Measurements from ENCODE around the gene RC3H1.
"Not testable (repeated sequence)": the region's sequence is repeated elsewhere in the genome, so short reads cannot be mapped to it uniquely, and the experiment has no call there.

RC3H1 gene

GRCh38 chr1:173954179-173954578 is 68.0 kb downstream of the RC3H1 start:
- DNase-seq (ENCODE audit: low read depth in 2 of 2), result no peak

DNA sequence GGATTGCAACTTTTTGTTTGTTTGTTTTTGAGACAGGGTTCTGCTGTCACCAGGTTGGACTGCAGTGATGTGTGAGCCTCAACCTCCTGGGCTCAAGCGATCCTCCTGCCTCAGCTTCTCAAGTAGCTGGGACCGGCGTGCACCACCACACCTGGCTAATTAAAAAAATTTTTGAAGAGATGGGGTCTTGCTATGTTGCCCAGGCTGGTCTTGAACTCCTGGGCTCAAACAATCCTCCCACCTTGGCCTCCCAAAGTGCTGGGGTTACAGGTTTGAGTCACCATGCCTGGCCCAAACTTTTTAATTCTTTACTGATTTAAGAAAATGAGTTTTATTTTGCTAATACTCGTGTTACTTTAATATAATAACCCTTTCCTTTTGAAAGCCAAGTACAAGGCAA is 73.6 kb downstream of the RC3H1 start:
- no peak for DNase-seq (ENCODE audit: low read depth in 2 of 2)

DNA sequence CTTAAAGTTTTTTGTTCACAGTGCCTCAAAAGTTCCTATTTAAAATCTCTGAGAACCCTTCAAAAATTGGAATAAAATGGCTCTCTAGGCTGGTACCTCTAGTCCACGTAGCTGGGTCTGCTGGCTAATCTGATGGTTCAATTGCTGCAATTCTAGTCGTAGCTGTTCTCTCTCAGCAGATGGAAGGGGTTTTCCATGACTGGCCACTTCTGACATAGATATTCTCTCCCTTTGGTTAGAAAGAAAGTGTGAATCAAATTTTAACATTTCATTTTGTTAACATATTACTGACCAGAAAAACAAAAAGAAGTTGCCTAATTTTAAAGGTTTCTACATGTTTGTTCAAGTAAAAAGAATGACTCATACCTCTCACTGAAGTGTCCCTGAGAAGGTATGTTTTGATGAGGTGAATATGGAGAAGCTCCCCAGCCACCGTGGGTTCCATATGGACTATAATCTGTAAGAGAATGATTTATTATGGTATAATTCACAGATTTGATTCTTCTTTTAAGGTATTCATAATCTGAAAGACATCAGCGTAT is 75.7 kb downstream of the RC3H1 start:
- no peak for DNase-seq (ENCODE audit: low read depth in 2 of 2)

DNA sequence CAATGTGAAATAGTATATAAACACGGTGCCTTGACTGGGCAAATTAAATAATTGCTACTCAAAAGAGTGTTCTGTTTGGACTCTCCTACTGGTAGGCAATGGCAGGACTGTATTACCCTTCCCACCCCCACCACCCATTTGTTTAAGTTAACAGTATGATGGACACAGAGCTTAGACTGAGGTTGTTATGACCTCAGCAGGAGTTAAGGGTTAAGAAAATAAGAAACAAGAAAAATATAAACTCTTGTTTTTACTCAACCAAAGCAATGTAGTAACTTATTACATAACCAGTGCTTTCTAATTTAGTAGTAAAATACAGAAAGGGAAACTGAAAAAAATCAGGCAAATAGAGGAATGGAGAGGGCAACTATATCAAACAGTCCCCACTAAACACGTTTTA is 85.1 kb downstream of the RC3H1 start:
- no peak for DNase-seq (ENCODE audit: low read depth in 2 of 2)

GRCh38 chr1:173934440-173934839 is 87.7 kb downstream of the RC3H1 start:
- no peak for DNase-seq (ENCODE audit: low read depth in 2 of 2)

- not testable (repeated sequence) for DNase-seq (ENCODE audit: low read depth in 2 of 2)
Measured at GRCh38 chr1:173930541-173930940, 91.6 kb downstream of the RC3H1 start.

DNA sequence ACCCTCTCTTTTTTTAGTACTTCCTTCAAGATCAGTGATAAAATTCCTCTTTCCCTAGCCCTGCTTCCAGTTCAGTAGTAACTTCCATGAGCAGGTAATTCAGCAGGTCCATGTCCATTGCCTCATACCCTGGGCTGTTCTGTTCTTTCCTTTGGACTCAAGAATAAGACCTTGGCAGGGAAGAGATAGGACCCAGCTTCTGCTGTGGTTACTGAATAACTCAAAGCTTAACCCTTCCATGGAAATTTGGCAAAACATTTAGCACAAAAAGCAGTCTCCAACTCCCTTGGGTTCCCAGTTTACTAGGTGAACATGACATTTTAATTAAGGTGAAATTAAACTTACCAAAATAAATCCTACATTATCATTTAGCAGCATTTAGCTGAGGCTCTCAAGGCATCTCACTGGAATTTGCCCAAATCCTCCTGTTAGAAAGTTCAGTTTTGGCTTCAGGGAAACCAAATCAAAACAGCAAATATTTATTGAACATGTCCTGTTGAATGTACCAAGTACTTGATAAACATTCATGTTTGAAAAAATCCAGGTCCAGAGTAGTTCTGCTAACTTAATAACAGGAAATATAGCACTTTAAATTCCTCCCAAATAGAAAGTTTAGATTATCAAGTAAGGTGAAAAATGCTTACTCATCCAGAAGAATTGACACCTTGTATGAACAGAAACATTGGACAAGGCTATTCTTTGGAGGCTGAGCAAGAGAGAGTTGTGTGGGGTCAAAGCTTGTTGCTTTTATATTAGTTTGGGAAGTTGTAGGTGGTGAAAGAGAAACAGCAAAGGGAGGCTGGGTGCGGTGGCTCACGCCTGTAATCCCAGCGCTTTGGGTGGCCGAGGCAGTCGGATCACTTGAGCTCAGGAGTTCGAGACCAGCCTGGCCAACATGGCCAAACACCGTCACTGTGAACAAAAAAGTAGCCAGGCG is 96.6 kb downstream of the RC3H1 start:
- DNase-seq (ENCODE audit: low read depth in 2 of 2), result no peak

GRCh38 chr1:173920861-173921260 is 101.3 kb downstream of the RC3H1 start:
- DNase-seq (ENCODE audit: low read depth in 2 of 2), result no peak

GRCh38 chr1:173917635-173918493 is 104.3 kb downstream of the RC3H1 start:
- no peak for DNase-seq (ENCODE audit: low read depth in 2 of 2)

DNA sequence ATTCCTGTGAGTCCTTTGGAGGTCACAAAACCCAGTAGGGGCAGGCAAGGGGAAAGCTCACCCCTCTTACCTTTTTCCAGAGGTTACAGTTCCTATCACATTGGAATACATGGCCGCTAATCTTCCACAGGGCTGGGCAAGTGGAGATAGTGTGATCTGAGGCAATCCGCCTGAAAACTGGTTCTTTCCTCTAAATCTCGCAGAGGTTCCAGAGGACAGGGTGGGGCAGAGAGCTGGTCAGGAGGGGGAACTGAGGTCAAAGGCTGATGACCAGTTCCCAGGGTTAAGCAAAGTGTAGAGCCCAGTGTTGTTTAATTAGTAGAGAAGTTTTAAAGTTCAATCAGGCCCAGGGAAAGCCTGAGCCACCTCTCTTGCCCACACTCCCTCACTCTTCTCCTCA is 105.0 kb downstream of the RC3H1 start, which contains the start of gene SERPINC1:
TSS of gene SERPINC1 (minus strand) at position 179 of the 400 bp plus-strand sequence. CDS start at position 111, 68 bp downstream.
- no peak for DNase-seq (ENCODE audit: low read depth in 2 of 2)

DNA sequence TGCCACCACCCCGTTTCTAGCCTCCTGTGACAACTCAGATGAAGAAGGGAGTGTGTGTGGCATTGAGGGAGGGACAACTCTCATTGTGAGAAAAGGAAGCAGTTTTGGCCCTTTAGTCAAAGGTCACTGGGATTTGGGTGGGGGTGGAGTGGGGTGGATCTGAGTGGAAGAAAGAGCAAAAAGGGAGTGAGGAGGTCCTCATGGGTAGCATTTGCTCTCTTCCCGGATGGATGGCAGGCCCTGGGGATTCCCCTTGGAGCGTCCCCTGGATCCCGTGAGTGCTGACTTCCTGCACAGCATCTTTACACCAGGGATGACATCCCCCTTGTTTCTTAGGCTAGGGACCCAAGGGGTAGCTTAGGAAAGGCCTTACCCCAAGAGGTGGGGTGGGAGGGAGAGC is 105.5 kb downstream of the RC3H1 start:
- no peak for DNase-seq (ENCODE audit: low read depth in 2 of 2)

- no peak for DNase-seq (ENCODE audit: low read depth in 2 of 2)
Measured at GRCh38 chr1:173915596-173915995, 106.6 kb downstream of the RC3H1 start.

GRCh38 chr1:173914366-173914871 is 107.7 kb downstream of the RC3H1 start:
- DNase-seq (ENCODE audit: low read depth in 2 of 2), result peak in 1 of 2 donors; percentile 0

DNA sequence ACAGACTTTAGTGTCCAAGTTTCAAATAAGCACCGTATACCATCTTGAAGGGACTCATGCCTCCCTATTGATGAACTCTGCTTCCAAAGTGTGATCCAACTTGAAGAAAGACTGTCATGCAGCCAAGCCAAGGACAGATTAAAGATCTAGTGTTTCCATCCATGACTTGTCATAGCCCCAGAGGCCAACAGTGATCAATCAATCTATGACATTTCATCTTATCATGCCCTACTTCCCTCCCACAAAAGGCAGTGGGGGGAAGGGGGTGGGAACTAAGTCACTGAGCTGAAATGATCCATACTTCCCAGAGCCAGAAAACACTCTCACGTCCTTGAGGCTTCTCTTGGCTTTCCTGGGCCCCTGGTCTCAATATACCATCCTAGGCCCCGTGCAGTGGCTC is 109.0 kb downstream of the RC3H1 start:
- DNase-seq (ENCODE audit: low read depth in 2 of 2), result no peak

GRCh38 chr1:173903827-173904531 is 118.2 kb downstream of the RC3H1 start:
- no peak for DNase-seq (ENCODE audit: low read depth in 2 of 2)

GRCh38 chr1:173900992-173901391 is 121.2 kb downstream of the RC3H1 start:
- no peak for DNase-seq (ENCODE audit: low read depth in 2 of 2)

- DNase-seq (ENCODE audit: low read depth in 2 of 2), result no peak
Measured at GRCh38 chr1:173900427-173900826, 121.7 kb downstream of the RC3H1 start.

DNA sequence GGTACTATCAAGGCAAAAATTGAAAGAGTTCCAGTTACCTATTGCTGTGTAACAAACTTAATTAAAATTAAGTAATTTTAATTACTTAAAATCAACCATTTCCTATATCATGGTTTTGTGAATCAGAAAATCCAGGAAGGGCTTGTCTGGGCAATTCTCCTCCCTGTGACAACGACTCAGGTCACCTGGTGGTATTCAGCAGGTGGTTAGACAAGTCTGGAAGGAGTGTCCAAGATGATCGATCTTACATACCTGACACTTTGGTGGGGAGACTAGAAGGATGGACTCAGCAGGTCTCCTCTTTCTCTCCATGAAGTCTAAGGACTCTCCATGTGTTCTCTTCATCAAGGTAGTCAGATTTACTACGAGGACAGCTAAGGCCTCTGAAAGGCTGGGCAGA is 128.0 kb downstream of the RC3H1 start:
- DNase-seq (ENCODE audit: low read depth in 2 of 2), result no peak

DNA sequence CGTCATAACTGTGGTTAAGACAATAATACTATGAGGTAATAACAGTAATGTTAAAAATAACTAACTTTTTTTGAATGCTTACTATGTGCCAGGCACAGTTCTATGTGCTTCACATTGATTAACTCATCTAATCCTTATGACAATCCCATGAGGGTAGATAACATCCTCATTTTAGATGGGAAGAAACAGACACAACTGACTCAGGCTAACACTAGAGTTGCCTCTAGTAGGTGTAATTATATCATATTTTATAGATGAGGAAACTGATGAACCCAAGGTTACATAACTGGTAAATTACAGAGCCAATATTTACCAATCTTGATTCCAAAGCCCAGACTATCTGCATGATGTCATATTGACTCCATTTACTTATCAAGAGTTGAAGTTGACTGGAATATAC is 128.5 kb downstream of the RC3H1 start:
- no peak for DNase-seq (ENCODE audit: low read depth in 2 of 2)

- DNase-seq (ENCODE audit: low read depth in 2 of 2), result no peak
Measured at GRCh38 chr1:173889885-173890284, 132.3 kb downstream of the RC3H1 start.

- DNase-seq (ENCODE audit: low read depth in 2 of 2), result no peak
Measured at GRCh38 chr1:173888749-173889148, 133.4 kb downstream of the RC3H1 start.
